NCI-H146 treated with DMSO at 0.1 percent for 48 hours (cell line): ENCODE measurements around the gene YTHDF1.
A peak's percentile ranks its signal among the peaks of the same experiment; 100 is the strongest.

Experiments
- DNase-seq: peaks from one replicate; lab custom pipeline; 2025; ENCODE audit not compliant: unreplicated experiment; lab: John Stamatoyannopoulos, UW

YTHDF1 gene

DNA sequence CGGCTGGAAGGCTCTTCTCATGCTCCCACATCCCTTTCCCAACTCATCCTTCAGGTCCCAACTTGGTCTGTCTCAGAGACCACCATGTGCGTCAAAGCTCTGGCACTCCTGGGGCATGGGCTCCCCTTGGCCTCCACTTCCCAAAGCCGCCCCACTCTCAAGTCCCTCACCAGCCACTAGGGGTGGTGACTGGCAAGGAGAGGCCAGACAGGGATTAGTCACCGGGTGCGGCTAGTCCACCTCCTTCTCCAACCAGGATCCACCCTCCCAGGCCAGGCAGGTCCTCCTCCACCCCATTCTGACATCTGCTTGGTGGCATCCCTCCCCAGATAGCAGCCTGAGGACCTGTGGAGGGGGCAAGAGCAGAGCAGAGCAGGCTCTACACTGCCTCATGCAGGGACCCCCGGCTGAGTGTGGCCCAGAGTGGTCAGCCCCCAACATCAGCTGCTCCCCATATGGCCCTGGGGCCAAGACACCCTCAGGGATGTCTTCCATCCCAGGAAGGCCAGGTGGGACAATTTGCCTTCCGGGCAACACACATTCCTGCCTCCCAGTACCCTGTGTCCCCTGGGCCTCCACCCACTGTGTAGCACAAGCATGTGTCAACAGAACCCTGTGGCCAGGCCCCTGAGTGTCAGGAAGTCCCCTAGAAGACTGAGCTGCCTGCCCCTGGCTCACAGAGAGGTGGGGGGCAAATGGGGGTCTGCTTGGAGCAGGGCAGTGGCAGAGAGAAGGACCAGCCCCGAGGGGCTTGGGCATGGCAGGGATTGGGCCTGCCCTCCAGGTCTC lies 29.2 kb downstream of the YTHDF1 start:
- no peak for DNase-seq

DNA sequence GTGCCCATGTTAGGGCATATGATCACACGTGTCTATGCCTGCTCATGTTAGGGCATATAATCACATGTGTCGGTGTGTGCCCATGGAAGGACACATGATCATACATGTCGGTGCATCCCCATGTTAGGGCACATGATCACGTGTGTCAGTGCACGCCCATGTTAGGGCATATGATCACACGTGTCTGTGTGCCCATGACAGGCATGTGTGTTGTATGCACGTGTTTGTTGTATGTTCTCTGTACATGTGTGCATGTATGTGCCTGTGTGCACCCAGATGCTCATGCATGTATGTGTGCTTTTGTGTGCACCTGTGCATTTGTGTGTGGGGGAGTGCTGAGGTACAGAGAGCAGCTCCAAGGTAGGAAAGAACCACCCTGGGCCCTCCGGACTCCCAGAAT lies 29.8 kb downstream of the YTHDF1 start:
- no peak for DNase-seq

DNA sequence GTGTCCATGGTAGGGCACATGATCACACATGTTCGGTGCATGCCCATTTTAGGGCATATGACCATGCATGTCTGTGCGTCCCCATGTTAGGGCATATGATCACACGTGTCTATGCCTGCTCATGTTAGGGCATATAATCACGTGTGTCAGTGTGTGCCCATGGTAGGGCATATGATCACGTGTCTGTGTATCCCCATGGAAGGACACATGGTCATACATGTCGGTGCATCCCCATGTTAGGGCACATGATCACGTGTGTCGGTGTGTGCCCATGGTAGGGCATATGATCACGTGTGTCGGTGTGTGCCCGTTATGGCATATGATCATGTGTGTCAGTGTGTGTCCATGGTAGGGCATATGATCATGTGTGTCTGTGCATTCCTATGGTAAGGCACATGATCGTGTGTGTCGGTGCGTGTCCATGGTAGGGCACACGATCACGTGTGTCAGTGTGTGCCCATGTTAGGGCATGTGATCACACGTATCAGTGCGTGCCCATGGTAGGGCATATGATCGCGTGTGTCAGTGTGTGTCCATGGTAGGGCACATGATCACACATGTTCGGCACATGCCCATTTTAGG lies 30.6 kb downstream of the YTHDF1 start:
- DNase-seq: no peak

DNA sequence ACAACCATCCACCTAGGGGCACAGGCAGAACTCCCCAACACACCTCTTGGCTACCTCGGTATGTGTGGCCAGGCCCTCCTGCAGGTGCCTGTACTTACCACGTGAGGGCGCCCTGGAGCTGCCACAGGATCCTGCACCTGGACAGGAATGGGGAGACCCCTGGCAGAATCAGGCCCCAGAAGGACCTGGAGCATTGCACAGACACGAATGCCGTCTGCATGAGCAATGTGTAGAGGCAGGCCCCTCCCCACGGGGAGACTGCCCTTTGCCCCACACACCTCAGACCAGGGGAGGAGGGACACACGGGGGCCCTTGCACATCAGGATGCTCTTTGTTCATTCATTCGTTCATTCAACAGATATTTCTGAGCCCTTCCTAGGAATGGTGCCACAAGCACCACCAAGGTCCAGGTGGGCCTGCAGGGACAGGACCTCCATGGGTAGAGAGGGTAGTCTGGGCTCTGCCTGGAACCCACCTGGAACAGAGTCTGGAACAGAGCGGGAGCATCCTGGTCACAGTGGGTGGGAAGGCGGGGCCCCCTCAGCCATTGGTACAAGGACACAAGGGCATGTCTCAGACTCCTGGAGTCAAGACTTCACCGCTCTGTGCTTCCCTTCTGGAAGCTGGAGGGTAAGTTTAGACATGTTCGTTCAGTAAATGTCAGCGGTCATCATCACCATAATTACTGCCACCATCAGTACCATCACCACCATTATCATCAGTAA lies 32.3 kb downstream of the YTHDF1 start:
- DNase-seq: no peak

DNA sequence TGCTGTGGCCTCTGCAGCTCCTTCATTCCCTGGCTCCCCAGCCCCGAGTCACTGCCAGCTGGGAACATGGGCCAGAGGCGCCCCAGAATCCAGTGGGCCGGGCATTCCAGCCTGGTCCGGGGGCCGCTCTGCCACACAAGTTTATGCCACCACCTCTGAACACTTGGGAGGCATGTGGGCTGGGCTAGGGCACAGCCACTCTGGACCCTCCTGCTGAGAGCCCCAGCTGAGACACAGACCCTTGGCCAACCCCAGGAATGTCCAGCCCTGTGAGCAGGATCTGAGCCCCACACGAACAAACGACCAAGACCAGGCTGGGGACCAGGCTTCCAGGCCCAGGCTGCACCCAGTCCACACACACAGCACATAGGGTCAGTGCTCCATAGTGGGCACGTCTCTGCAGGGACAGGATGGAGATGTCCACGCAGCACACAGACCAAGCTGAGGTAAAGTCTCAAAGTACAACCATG lies 33.0 kb downstream of the YTHDF1 start:
- DNase-seq: no peak

DNA sequence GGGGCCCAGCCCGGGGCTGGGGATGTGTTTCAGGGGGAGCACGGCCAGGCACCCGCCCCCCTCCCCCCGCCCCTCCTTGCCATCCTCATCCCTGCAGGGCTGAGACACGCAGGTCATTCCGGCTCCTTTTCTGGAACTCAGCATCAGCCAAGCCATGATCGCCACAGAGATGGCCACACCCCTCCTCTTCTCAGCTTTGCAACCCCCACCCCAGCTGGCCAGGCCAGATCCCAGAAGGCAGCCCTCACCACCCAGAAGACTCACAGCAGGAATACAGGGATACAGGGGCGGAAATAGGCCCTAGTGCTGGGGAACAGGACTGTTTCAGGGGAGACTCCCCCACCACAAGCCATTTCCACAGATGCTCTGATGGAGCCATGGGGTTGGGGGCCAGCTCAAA lies 33.5 kb downstream of the YTHDF1 start:
- DNase-seq: no peak

DNA sequence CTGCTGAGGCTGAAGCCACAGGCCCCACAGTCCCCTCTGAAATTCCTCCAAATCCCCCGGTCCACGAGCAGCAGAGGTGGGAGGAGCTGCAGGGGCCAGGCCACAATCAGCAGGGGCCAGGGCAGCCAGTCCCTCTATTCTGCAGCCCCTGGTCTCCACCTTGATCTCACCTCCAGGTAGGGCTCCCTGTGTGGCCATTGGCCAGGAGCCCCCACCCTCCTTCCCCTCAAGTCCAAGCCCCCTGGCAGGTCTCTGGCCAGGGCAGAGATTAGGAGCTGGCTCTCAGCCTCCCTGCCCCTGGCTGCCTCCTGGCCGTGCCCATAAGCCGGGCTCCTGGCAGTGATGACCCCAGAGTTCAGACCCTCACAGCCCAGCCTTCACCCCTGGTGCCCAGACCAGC lies 34.7 kb downstream of the YTHDF1 start:
- no peak for DNase-seq

DNA sequence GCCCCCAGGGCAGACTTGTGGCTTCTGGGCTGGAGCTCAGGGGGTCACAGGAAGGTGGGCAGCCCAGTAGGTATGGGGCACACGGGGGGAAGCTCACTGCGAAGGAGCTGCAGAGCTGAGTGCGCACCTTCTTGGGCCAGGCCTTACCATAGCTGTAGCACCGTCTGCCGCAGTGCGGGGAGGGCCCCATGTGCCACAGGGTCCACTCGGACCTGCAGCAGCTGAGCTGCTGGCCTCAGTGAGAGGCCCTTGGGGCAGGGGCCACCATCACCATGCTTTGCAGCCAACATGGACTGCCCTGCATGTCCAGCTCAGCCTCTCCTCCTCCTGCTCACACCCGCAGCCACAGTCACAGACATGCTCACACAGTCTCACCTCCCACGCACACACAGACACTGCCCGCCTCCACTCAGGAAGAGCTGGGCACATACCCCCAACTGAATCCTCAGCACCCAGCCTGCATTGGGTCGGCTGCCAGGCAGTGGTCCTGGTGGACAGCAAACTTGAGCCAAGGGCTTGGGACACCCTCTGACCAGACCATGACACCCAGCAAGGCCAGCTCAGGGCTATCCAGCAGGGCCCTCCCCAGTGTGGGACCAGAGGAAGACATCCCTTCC lies 35.3 kb downstream of the YTHDF1 start:
- no peak for DNase-seq

DNA sequence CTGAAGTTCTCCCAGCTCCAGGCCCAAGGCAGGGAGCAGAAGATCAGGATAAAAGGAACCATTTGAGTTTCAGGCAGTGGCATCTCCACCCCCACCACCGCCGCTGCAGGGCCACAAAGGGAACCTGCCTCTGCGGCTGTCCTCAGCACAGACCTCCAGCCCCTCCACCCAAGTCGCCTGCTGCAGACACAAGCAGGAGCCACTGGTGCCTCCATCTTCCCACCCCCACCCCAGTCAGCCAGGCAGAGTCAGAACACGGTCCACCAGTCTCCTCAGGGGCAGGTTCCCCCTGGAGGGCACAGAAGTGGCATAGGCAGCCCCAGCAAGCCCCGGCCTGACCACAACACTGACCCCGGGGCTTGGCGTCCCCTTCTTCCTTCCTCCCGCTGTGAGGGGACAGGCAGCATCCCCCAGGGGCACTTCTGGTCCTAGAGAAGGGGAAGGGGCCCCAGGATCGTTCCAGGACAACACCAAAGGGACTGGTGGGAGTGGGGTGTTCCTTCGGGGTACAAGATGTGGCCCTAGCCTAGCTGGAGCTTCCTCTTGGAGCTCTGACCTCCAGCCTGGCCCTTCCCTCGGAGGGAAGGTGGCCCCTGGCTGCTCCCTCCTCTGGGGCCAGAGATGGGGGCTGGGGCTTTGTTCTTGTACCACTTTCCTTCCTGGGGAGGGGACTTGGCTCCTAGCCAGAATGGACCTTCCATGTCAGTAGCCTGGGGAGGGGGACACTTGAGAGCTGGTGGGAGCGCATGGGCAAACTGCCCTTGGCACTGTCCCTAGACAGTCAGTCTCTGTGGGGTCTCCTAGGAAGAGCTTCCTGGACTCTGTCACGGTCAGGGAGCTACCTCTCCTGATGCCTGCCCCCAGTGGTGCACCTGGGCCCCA lies 36.0 kb downstream of the YTHDF1 start:
- DNase-seq: no peak

DNA sequence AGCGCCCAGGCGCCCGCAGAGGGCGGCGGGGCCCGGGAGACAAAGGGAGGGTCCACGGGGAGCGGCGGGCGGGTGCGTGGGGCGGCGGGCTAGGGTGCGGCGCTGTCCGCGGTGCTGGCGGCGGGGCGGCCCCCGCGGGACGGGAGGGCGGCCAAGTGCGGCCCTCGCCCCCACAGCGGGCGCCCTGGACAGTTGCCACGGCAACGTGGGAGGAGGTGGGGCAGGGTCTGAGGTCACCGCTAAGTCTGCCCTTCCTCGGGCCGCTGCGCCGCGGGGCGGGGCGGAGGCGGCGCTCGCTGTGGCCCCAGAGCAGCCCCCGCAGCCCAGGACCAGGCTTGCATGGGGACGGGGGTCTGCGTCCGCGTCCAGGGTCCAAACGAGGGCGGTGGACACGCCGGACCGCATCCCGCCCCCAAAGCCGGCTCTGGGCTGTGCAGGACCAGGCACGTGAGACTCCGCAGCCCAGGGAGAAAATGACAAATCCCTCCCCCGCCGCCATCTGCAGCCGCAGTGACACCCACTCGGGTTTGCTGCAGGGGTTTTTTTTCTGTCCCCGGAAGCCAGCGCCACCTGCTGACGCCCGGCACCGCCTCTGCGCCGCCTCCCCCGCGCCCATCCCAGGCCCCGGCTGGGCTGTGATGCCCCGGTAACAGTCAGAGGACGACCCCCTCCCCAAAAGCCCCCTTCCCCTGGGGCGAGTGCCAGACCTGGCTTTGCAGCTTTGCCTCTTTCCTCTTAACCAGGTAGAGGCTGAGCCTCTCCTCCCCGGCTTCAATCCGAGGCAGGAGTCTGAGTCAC lies 36.8 kb downstream of the YTHDF1 start:
- DNase-seq: peak; percentile 34

DNA sequence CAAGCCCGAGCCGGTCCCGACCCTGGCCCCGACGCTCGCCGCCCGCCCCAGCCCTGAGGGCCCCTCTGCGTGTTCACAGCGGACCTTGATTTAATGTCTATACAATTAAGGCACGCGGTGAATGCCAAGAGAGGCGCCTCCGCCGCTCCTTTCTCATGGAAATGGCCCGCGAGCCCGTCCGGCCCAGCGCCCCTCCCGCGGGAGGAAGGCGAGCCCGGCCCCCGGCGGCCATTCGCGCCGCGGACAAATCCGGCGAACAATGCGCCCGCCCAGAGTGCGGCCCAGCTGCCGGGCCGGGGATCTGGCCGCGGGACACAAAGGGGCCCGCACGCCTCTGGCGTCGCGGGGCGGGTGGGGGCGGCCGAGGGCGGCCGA lies 37.5 kb downstream of the YTHDF1 start:
- peak; percentile 22 for DNase-seq

DNA sequence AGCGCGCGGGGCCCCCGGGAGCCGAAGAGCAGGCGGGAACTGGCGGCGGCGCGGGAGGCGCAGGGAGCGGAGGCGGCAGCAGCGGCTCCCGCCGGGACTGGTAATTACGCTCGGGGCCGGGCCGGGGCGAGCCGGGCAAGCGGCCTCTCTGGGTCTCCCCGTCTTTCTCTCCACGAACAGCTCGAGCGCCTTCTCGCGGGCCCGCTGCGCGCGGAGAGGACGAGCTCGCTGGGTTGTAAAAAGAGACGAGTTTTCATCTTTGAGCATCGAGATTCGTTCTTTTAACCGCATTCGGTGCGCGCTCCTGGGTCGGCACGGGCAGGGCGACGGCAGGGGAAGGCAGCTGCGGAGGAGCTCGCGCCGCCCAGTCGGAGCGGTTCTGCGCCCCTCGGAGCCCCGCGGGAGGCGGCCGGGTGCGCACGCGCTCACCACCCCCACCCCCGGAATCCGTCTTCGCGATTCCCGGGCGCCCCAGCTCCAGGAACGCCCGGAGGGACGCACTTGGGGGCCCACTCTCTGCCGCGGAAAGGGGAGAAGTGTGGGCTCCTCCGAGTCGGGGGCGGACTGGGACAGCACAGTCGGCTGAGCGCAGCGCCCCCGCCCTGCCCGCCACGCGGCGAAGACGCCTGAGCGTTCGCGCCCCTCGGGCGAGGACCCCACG lies 38.0 kb downstream of the YTHDF1 start:
- DNase-seq: no peak

DNA sequence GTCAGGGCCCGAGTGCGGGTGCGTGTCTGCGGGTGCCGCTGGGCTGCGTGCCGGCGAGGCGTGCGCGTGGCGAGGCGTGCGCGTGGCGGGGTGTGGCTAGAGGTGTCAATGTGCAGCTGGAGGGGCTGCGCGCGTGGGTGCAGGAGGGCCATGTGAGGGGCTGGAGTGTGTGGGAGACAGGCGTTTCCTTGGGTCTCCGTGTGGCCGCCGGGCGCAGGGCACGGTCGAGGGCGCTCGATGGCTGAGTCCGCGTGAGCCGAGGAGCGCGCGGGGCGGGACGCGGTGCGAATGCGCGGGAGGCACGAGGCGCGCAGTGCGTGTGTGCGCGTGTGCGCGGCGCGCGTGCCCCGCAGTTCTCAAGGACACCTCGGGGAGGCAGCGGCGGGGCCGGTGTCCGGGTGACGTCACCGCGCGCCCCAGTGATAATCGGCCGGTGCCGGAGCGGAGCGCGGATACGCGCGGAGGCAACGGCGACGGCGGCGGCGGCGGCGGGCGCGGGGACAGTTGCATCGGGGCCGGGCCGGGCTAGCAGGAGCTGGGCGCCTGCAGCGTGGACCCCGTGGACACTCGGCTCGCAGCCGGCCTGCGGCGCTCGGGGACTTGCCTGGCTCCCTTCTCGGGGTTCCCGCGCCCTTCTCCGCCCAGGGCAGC lies 38.7 kb downstream of the YTHDF1 start:
- DNase-seq: no peak

DNA sequence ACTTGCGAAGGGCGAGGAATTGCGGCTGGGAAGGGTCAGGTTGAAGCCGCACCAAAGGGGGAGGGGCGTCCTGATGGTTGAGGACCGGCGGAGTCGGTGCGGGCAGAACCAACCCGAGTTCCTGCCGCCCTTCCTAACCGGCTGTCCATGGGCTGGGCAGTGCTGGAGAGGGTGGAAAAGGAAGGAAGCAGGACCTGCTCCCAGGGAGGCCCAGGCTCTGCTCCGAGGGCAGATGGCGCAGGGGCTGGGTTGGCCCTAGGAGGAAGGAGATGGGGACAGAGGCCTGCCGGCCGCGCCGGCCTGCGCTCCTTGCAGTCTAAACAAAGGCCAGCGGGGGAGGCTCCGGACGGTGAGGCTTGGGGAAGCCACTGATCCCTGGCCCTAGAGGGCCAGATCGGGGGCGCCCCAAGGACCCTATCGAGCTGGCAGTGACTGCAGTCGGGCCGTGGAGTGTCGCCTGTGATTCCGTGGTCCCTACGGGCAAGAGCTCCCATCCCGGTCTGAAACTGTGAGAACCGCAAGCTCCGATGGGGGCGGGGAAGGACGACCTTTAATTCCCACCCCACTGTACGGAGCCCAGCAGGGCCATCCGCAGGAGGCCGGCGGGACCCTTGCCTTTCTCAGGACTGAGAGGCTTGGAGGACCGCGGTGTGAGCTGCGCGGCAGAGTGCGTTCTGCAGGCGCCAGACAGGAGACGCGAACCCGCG lies 39.4 kb downstream of the YTHDF1 start:
- no peak for DNase-seq

DNA sequence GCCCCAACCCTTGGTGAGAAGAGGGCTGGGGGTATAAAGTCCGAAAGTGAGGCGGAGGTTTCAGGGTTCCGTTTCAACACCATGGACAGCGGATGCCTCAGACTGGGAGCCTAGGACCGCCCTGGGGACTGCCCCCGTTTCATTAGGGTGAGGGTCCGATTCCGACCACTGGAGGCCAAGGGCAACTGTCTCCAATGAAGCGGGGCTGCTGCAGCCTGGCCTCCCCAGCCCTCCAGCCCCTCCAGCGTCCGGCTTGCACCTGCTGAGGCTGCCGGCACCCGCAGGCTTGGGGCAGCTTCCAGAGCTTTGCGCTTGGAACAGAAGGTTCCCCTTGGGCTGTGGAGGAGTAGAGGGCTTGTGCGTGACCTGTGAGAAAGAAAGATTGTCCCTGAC lies 39.9 kb downstream of the YTHDF1 start:
- no peak for DNase-seq

DNA sequence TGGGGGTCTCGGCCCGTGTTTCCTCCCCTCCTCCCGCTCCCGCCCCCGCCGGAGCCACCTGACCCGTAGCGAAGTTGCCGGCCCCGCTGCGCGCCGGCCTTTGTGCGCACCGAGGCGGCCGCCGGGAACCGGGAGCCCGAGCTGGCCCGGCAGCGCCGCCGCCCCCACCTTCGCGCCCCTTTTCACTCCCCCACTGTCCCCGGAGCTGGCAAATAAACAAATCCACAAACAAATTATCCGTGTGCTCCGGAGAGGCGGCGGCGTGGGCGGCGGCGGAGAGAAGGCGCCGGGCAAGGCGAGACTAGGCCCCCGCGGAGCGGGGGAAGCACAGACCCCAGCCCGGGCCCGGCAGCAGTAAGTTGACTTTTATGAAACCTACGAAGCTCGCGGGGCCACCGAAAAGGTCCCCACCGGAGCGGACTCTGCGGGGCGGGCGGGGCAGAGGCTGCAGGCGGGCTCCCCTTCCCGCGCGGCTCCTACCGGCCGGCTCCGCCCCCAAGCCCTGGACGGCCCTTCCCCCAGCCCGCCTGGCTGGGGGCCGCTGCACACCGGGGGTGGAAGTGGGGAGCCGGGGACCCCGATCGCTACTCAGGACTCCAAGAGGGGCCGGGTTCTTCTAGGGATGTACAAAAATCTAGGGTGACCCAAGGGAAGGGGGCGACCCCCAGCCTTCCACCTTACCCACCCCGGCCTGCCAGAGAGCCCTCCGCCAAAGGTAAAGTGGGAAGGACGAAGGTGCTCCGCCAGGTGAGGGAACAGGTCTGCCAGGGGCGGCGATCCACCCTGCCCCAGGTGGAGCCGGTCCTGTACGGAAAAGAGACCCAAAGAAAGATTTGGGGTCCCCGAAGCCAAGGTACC lies 40.7 kb downstream of the YTHDF1 start:
- DNase-seq: no peak

DNA sequence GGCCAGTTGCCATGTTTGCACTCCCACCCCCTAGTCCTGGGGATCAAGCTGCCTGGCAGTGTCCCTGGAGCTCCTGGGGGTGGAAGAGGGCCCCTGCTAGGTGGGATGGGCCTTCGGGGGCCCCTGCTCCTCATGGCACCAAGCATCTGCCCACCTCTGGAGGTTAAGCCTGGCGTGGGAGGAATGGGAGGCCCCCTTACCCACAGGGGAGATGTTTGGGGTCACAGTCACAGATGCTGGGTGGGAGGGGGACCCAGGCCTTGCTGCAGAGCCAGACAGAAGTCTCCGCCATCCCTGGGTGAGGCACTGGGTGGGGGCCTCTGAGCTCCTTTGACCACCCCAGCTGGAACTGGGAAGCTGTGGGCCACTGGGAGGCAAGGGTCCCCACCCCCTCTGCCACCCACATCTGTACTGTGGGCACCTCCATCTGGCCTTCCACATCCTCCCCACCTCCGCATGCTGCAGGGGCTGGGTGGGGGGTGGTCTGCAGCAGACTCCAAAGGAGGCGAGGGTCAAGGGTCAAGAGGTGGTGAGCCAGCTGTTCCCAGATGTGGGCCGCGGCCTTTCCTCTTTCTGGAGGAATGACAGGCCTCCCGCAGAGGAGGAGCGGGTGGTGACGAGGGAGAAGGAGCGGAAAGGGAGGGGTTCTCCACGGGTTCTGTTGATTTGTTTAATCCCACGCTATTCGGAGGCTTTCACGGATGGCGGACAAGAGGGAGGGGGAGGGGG lies 41.5 kb downstream of the YTHDF1 start:
- no peak for DNase-seq
